ENCODE measurements around the gene GABBR1. TPM values are rescaled to one million over a fixed set of nuclear protein-coding genes. Genes with fewer than 3 reads are reported as not detected.

Gene GABBR1
- total and polyA plus RNA-seq, 12 donors = 10.2 to 41.3 (median 18.2) TPM

DNA sequence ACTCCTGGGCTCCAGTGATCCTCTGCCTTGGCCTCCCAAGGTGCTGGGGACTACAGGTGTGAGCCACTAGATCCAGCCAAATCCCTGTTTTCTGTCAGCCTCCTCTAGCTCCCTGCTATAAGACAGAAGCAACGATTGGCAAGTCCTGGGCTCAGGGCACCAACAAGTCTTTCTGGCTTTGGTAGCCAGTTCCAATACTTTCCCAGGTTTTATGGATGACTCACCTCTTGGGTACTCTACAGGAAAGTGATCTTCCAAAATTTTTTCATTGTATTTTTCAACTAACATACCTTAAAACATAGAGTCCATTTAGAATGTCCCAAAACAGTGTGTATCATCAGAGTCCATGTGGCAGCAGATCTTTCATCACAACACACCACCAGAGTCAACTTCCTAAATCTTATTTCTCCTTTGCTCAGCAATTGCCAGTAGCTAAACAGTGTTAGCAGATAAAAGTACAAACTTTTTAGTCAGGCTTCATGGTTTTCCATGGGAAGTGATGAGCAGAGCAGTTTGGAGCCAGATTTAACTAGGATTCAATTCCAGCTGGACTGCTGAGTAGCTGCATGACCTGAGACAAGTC is 13.3 kb downstream of the GABBR1 start:
- TF ChIP-seq, protein P1, sequence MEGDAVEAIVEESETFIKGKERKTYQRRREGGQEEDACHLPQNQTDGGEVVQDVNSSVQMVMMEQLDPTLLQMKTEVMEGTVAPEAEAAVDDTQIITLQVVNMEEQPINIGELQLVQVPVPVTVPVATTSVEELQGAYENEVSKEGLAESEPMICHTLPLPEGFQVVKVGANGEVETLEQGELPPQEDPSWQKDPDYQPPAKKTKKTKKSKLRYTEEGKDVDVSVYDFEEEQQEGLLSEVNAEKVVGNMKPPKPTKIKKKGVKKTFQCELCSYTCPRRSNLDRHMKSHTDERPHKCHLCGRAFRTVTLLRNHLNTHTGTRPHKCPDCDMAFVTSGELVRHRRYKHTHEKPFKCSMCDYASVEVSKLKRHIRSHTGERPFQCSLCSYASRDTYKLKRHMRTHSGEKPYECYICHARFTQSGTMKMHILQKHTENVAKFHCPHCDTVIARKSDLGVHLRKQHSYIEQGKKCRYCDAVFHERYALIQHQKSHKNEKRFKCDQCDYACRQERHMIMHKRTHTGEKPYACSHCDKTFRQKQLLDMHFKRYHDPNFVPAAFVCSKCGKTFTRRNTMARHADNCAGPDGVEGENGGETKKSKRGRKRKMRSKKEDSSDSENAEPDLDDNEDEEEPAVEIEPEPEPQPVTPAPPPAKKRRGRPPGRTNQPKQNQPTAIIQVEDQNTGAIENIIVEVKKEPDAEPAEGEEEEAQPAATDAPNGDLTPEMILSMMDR (IDR thresholded peaks at IDR 0.05) = no peak
- Histone ChIP-seq H3K9me3 (no peaks in the 10 kb centered on the region), H3K36me3 (peaks cover 0 to 94% (median 26%) of the 10 kb centered on the region in 9 donors), H3K4me1 (no peaks in the 10 kb centered on the region), H3K27me3 (no peaks in the 10 kb centered on the region), H3K4me3 (no peak overlapping the region), H3K27ac (no peak overlapping the region)
- WGBS, 2 donors = 91 to 93% methylated on average over 1 of the region's 1 CpG
- intact Hi-C loops (cut with DNase I) = no loop called here
- DNase-seq = no peak
- ATAC-seq = no peak

DNA sequence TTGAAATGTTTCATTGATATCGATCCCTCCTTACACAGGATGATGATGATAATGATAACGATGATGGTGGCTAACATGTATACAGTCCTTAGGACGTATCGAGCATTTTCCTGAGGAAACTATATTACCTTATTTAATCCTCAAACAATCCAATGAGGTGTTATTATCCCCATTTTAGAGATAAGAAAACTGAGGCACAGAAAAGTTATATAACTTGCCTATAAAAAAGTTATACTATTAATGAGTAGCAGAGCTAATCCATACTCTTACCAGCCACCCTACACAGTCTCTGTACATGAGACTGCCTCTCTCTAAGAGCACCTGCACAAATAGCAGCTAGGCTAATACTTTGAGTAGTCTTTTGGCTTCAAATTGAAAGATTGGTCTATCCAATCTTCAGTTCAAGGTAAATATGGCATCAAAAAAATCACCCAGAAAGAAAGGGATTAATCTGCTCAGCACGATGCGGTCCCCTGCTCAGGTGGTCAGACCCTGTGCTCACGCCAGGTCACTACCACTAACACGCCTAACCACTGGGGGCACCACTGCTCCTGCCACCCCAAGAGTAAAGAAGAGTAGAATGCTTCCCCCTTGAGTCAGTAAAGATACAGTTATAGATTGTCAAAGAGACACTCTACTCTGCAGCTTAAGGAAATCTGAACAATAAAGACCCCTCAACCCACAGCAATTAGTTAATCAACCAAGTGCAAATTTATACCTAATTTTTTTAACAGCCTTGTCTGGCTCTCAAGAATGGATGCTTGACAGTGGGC is 15.0 kb downstream of the GABBR1 start:
- WGBS, 2 donors = 94 to 97% methylated on average over 8 of the region's 8 CpGs
- H3K4me1 ChIP-seq = no peaks in the 10 kb centered on the region
- no peak for DNase-seq
- no peak overlapping the region for H3K27ac ChIP-seq
- TF ChIP-seq, protein P1 (IDR thresholded peaks at IDR 0.05) = peak in 2 of 9 donors; percentile 8 to 18
- H3K4me3 ChIP-seq = no peak overlapping the region
- H3K36me3 ChIP-seq = peaks cover 0 to 96% (median 24%) of the 10 kb centered on the region in 9 donors
- H3K9me3 ChIP-seq = no peaks in the 10 kb centered on the region
- intact Hi-C loops (cut with DNase I) = no loop called here
- ATAC-seq = no peak
- no peaks in the 10 kb centered on the region for H3K27me3 ChIP-seq

DNA sequence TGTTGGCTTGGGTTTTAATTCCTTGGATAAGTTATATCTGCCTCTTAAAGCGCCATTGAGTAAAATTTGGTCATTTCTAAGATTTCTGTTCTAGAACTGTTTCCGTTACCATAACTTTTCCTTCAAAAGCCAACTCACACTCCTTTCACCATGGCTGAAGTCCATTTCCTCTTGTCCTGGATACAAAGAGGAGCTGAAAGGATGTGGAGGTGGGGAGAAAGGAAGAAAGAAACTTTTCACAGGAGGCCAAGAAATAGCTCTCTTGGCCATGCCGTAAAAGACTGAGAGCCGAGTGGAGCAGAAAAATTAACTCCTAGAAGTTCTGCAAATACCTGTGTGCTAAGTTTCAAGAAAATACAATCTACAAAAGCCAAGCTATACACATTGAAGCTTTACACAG is 21.6 kb downstream of the GABBR1 start:
- intact Hi-C loops (cut with DNase I) = no loop called here
- ATAC-seq (no peak), DNase-seq (no peak)
- Histone ChIP-seq H3K27me3 (no peaks in the 10 kb centered on the region), H3K4me1 (no peaks in the 10 kb centered on the region), H3K36me3 (peaks cover 0 to 100% (median 48%) of the 10 kb centered on the region in 9 donors), H3K4me3 (no peak overlapping the region), H3K9me3 (no peaks in the 10 kb centered on the region), H3K27ac (no peak overlapping the region)
- TF ChIP-seq, protein P1 (IDR thresholded peaks at IDR 0.05) = no peak
- 78% methylated on average over 4 of the region's 4 CpGs for WGBS, 2 donors

DNA sequence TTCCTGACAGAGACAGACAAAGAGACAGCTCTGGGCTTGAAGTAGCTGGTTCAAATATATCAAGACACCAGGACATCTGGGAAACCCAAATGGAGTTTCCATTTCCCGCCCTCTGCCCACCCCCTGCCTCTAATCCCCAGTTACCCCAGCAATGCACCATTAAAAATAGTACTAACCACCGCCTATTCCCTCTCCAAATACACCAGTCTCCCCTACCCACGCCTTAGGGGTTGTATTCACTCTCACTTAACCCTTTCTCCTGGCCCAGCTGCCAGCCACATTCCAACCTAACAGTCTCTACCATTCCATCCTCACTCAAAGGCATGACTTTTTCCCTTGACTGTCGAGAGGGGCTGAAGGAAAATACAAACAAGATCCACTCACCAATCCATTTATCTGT is 22.4 kb downstream of the GABBR1 start:
- intact Hi-C loops (cut with DNase I) = no loop called here
- Histone ChIP-seq H3K27me3 (no peaks in the 10 kb centered on the region), H3K27ac (no peak overlapping the region), H3K36me3 (peaks cover 0 to 100% (median 44%) of the 10 kb centered on the region in 9 donors), H3K4me1 (no peaks in the 10 kb centered on the region), H3K9me3 (no peaks in the 10 kb centered on the region), H3K4me3 (no peak overlapping the region)
- DNase-seq = no peak
- TF ChIP-seq, protein P1 (IDR thresholded peaks at IDR 0.05) = no peak
- 97 to 100% methylated on average over 4 of the region's 4 CpGs for WGBS, 2 donors
- no peak for ATAC-seq
